Measurements from ENCODE around the gene DOCK11.
"Not testable (repeated sequence)": the region's sequence is repeated elsewhere in the genome, so short reads cannot be mapped to it uniquely, and the experiment has no call there.

Gene DOCK11

DNA sequence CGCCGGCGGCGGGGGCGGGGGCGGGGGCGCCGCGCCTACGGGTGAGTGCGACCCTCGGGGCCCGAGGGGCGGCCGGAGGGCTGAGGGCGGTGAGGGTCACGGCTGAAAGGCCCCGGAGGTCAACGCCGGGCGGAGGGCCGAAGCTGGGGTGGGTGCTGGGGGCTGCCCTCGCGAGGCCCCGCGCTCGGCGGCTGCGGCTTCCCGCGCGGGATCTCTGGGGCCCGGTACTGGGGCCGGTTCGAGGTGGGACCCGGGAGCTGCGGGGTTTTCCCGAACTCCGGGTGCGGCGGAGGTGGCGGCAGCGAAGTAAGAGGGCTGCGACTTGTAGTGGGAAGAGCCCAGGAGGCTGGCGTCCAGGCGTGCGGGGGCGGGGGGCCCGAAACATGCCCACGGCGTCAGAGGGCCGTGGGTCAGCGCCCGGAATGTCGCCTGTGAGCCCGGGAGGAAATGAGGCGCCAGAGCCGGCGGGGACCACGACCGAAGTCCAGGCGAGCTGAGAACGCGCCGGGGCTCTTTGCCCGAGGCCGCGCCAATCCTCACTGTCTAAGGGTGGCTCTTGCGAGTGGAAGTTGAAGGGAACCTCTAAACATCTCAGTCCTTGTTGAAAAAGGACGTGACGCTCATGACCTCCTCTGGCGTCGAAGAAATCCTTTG lies 232.2 kb downstream of the DOCK11 start:
- TF ChIP-seq, protein P1, sequence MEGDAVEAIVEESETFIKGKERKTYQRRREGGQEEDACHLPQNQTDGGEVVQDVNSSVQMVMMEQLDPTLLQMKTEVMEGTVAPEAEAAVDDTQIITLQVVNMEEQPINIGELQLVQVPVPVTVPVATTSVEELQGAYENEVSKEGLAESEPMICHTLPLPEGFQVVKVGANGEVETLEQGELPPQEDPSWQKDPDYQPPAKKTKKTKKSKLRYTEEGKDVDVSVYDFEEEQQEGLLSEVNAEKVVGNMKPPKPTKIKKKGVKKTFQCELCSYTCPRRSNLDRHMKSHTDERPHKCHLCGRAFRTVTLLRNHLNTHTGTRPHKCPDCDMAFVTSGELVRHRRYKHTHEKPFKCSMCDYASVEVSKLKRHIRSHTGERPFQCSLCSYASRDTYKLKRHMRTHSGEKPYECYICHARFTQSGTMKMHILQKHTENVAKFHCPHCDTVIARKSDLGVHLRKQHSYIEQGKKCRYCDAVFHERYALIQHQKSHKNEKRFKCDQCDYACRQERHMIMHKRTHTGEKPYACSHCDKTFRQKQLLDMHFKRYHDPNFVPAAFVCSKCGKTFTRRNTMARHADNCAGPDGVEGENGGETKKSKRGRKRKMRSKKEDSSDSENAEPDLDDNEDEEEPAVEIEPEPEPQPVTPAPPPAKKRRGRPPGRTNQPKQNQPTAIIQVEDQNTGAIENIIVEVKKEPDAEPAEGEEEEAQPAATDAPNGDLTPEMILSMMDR (IDR thresholded peaks at IDR 0.05; ENCODE audit: low read depth, low read length, missing control alignments), result no peak
- DNase-seq (ENCODE audit: low read depth), result no peak
- peak overlapping the region; percentile 61 for H3K4me3 ChIP-seq (ENCODE audit: low read depth, low read length)
- in situ Hi-C loops (cut with HindIII; ENCODE audit: low sequenced_read_pairs), result no loop called here

DNA sequence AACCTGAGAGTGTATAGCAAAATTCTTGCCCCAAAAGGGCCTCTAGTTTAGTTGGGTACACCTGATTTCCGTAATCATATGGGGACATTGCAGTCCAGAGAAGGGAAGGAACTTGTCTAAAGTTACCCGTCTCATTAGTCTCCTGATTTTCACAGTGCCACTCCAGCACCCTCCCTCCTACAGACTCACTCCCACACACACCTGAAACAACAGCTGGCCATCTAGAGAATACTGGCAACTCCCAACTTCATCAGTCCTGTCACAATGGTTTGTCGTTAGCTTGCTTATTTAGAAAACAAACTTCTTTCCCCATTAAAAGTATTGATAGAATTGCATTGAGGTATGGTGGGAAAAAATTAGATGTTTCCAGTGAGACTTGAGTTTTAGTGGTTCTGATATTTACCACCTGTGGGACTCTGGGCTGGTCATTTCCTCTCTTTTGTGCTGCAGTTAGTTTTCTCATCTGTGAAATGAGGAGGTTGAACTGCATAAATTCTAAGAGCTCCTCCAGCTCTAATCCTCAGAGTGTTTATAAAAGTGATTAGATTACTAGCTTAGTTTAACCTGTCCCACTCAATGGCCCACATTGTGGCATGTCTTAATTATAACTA lies 233.5 kb downstream of the DOCK11 start:
- in situ Hi-C loops (cut with HindIII; ENCODE audit: low sequenced_read_pairs), result no loop called here
- peak overlapping the region; percentile 61 for H3K4me3 ChIP-seq (ENCODE audit: low read depth, low read length)
- TF ChIP-seq, protein P1 (IDR thresholded peaks at IDR 0.05; ENCODE audit: low read depth, low read length, missing control alignments), result no peak
- no peak for DNase-seq (ENCODE audit: low read depth)

DNA sequence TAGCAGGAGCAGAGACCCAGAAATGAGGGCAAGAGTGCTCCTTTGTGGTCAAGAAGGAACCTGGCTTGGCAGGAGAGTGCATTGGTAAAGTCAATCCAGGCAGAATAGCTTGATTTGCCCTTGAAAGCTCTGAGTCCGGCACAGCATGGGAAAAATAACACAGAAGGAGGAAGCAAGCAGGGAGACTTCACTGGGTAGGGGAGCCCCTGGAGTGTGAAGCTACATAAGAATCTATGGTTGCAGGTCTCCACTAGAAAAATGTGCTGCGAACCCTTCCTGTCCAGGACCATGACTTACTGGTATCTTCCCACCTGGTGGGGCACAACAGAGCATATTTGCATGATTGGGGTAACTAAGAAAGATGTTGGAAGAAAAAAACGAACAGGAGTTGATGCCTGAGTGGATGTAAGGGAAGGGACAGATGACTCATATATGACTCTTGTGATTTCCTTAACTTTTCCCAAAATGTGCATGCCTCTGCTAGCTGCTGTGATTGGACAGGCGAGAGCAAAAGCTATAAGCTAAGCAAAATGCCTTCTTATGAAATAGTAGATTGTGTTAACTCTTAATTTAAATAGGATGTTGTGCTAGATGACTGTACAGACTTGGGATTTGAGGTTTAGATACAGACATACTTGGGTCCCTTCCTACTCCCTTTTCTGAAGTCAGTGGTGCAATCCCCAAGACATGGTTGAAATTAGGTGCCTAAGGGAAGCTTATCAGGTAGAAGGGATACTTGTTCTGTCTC lies 235.1 kb downstream of the DOCK11 start:
- in situ Hi-C loops (cut with HindIII; ENCODE audit: low sequenced_read_pairs), result no loop called here
- DNase-seq (ENCODE audit: low read depth), result no peak
- no peak overlapping the region for H3K4me3 ChIP-seq (ENCODE audit: low read depth, low read length)
- TF ChIP-seq, protein P1 (IDR thresholded peaks at IDR 0.05; ENCODE audit: low read depth, low read length, missing control alignments), result no peak

DNA sequence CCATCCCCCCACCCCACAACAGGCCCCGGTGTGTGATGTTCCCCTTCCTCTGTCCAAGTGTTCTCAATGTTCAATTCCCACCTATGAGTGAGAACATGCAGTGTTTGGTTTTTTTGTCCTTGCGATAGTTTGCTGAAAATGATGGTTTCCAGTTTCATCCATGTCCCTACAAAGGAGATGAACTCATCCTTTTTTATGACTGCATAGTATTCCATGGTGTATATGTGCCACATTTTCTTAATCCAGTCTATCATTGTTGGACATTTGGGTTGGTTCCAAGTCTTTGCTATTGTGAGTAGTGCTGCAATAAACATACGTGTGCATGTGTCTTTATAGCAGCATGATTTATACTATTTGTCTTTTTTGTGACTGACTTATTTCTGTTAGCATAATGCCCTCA lies 236.9 kb downstream of the DOCK11 start:
- in situ Hi-C loops (cut with HindIII; ENCODE audit: low sequenced_read_pairs); H3K4me3 ChIP-seq (ENCODE audit: low read depth, low read length); DNase-seq (ENCODE audit: low read depth): not testable (repeated sequence)

DNA sequence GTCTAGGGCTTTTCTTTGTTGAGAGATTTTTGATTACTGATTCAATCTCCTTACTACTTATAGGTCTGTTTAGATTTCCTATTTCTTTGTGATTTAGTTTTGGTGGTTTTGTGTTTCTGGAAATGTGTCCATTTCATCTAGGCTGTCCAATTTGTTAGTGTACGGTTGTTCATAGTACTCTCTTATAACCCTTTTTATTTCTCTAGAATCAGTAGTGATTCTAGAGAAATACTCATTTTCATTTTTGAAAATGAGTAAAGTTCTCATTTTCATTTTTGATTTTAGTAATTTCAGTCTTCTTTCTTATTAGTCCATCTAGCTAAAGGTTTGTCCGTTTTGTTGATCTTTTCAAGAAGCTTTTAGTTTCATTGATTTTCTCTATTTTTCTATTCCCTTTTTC lies 239.3 kb downstream of the DOCK11 start:
- DNase-seq (ENCODE audit: low read depth), result no peak
- in situ Hi-C loops (cut with HindIII; ENCODE audit: low sequenced_read_pairs), result no loop called here
- no peak overlapping the region for H3K4me3 ChIP-seq (ENCODE audit: low read depth, low read length)
- TF ChIP-seq, protein P1 (IDR thresholded peaks at IDR 0.05; ENCODE audit: low read depth, low read length, missing control alignments), result no peak

Measured in astrocyte of the cerebellum (primary cell).